Endodermal cell (in vitro differentiated cells): ENCODE results near the gene KIF6. TPM values are rescaled to one million over a fixed set of nuclear protein-coding genes. Genes with fewer than 3 reads are reported as not detected.

Source experiments
- DNase-seq: peaks from one replicate; pipeline ENCODE4 v3.0.0-alpha.2; 2017
- H3K27ac ChIP-seq: 2 replicates; pipeline ENCODE4 v1.5.1; 2013; ENCODE audit warnings: mild to moderate bottlenecking, low read depth, low read length, moderate library complexity
- H3K27me3 ChIP-seq: 2 replicates; pipeline ENCODE4 v1.6.1; 2013; ENCODE audit warnings: mild to moderate bottlenecking, low read length, moderate library complexity; ENCODE audit not compliant: insufficient read depth, control insufficient read depth, poor library complexity, severe bottlenecking
- H3K36me3 ChIP-seq: 2 replicates; pipeline ENCODE4 v1.7.0; 2013; ENCODE audit warnings: mild to moderate bottlenecking, low read length, moderate library complexity; ENCODE audit not compliant: control insufficient read depth, insufficient read depth
- H3K4me1 ChIP-seq: one replicate; pipeline ENCODE4 v1.7.0; 2013; ENCODE audit warnings: low read length; ENCODE audit not compliant: control insufficient read depth, insufficient read depth
- H3K4me3 ChIP-seq: 2 replicates; pipeline ENCODE4 v1.5.1; 2013; ENCODE audit warnings: mild to moderate bottlenecking, low read length, moderate library complexity
- H3K9ac ChIP-seq: 2 replicates; pipeline ENCODE4 v1.6.1; 2013; ENCODE audit warnings: mild to moderate bottlenecking, low read length, moderate library complexity; ENCODE audit not compliant: poor library complexity, severe bottlenecking; ENCODE audit errors: extremely low read depth
- H3K9me3 ChIP-seq: 2 replicates; pipeline ENCODE4 v1.6.1; 2013; ENCODE audit warnings: mild to moderate bottlenecking, low read length, moderate library complexity; ENCODE audit not compliant: control insufficient read depth
- H3K27ac Mint-ChIP-seq: 2 replicates; pipeline ENCODE4 v1.8.0; 2020; ENCODE audit warnings: mixed read lengths
- H3K27me3 Mint-ChIP-seq: 2 replicates; pipeline ENCODE4 v1.8.0; 2021; ENCODE audit warnings: mild to moderate bottlenecking, mixed read lengths; ENCODE audit not compliant: insufficient read depth
- H3K36me3 Mint-ChIP-seq: 2 replicates; pipeline ENCODE4 v1.8.0; 2020; ENCODE audit warnings: low read depth, mixed read lengths
- H3K4me1 Mint-ChIP-seq: 2 replicates; pipeline ENCODE4 v1.8.0; 2020; ENCODE audit warnings: mixed read lengths
- H3K4me3 Mint-ChIP-seq: 2 replicates; pipeline ENCODE4 v1.8.0; 2020; ENCODE audit warnings: mild to moderate bottlenecking, moderate library complexity, mixed read lengths
- H3K9me3 Mint-ChIP-seq: 2 replicates; pipeline ENCODE4 v1.8.0; 2020; ENCODE audit warnings: mild to moderate bottlenecking, mixed read lengths
- CTCF ChIP-seq: fragments of 200-600 bp; sonication (generic); conservative IDR thresholded peaks from 2 replicates; pipeline ENCODE4 v1.5.0; 2021; ENCODE audit warnings: antibody characterized with exemption, mild to moderate bottlenecking
- WGBS, 2 experiments: methylation state at CpG; one replicate each; pipeline versions ENCODE4 v1.1.5 to v1.1.7; 2013; ENCODE audit warnings: missing lambda C conversion rate in 2 of 2, mixed read lengths in 1 of 2; ENCODE audit not compliant: insufficient coverage in 1 of 2, insufficient read length in 1 of 2; 5-methylcytosine and 5-hydroxymethylcytosine counted together
- total RNA-seq, 2 donors: library from RNA; stranded (reverse); fragmentation: NEBNext Ultra II Directional in 1 of 2; extraction: Animal tissue kit (Norgen Biotek cat#: 25700) in 1 of 2; gene quantifications; 2 replicates in 1 of 2; 3 replicates in 1 of 2; pipeline ENCODE4 v1.2.1, GENCODE V29; 2021

KIF6 gene
- total RNA-seq, 2 donors from 2014 or later = 0.62 to 1.1 TPM

- no peak overlapping the region for H3K27ac Mint-ChIP-seq
- H3K27ac ChIP-seq = no peak overlapping the region
- H3K27me3 ChIP-seq = peaks cover 6% of the 10 kb centered on the region
- H3K9me3 ChIP-seq = no peaks in the 10 kb centered on the region
- no peak overlapping the region for H3K4me3 Mint-ChIP-seq
- 95 to 100% methylated on average over 2 to 4 of the region's 4 CpGs for WGBS, 2 experiments
- H3K4me3 ChIP-seq = no peak overlapping the region
- DNase-seq = no peak
- H3K36me3 ChIP-seq = no peaks in the 10 kb centered on the region
- no peak overlapping the region for H3K9ac ChIP-seq
- H3K9me3 Mint-ChIP-seq = no peaks in the 10 kb centered on the region
- no peak for TF ChIP-seq CTCF
- no peaks in the 10 kb centered on the region for H3K27me3 Mint-ChIP-seq
- no peaks in the 10 kb centered on the region for H3K36me3 Mint-ChIP-seq
- peaks cover 5% of the 10 kb centered on the region for H3K4me1 Mint-ChIP-seq
- H3K4me1 ChIP-seq = no peaks in the 10 kb centered on the region
These were observed 22.9 kb downstream of the KIF6 start for GRCh38 chr6:39702265-39702664.

GRCh38 chr6:39700362-39700761 lies 24.8 kb downstream of the KIF6 start:
- H3K27me3 Mint-ChIP-seq = peaks cover 2% of the 10 kb centered on the region
- H3K36me3 Mint-ChIP-seq = no peaks in the 10 kb centered on the region

GRCh38 chr6:39698789-39699188 lies 26.4 kb downstream of the KIF6 start:
- no peaks in the 10 kb centered on the region for H3K36me3 Mint-ChIP-seq
- no peak overlapping the region for H3K4me3 Mint-ChIP-seq
- H3K9me3 ChIP-seq = no peaks in the 10 kb centered on the region
- no peaks in the 10 kb centered on the region for H3K27me3 ChIP-seq
- H3K4me1 ChIP-seq = no peaks in the 10 kb centered on the region
- WGBS, 2 experiments = 100% methylated on average over 1 of the region's 1 CpG; no CpG with 5 or more reads in 1 of the 2 experiments
- no peak overlapping the region for H3K27ac ChIP-seq
- TF ChIP-seq CTCF = no peak
- no peak overlapping the region for H3K4me3 ChIP-seq
- DNase-seq = no peak
- no peaks in the 10 kb centered on the region for H3K36me3 ChIP-seq
- peaks cover 9% of the 10 kb centered on the region for H3K4me1 Mint-ChIP-seq
- no peaks in the 10 kb centered on the region for H3K9me3 Mint-ChIP-seq
- H3K27ac Mint-ChIP-seq = no peak overlapping the region
- peaks cover 2% of the 10 kb centered on the region for H3K27me3 Mint-ChIP-seq
- H3K9ac ChIP-seq = no peak overlapping the region

More at GRCh38 chr6:39700362-39700761, 24.8 kb downstream of the KIF6 start:
- no peaks in the 10 kb centered on the region for H3K9me3 Mint-ChIP-seq
- no peaks in the 10 kb centered on the region for H3K36me3 ChIP-seq
- no peaks in the 10 kb centered on the region for H3K9me3 ChIP-seq
- H3K4me1 Mint-ChIP-seq = peaks cover 9% of the 10 kb centered on the region
- no peak overlapping the region for H3K27ac ChIP-seq
- H3K4me3 Mint-ChIP-seq = no peak overlapping the region
- no peak for TF ChIP-seq CTCF
- DNase-seq = no peak
- no peak overlapping the region for H3K9ac ChIP-seq
- H3K4me3 ChIP-seq = no peak overlapping the region
- H3K4me1 ChIP-seq = no peaks in the 10 kb centered on the region
- no peak overlapping the region for H3K27ac Mint-ChIP-seq
- 100% methylated on average over 1 of the region's 1 CpG; no CpG with 5 or more reads in 1 of the 2 experiments for WGBS, 2 experiments
- H3K27me3 ChIP-seq = no peaks in the 10 kb centered on the region
